ENCODE measurements around the gene NPLOC4.
A peak's percentile ranks its signal among the peaks of the same experiment; 100 is the strongest.
"Not testable (repeated sequence)": the region's sequence is repeated elsewhere in the genome, so short reads cannot be mapped to it uniquely, and the experiment has no call there.

Gene NPLOC4

GRCh38 chr17:81636505-81637288 lies at the start of gene NPLOC4, which contains the start of gene TSPAN10:
Gene NPLOC4, minus strand, starts transcription at chr17:81637112. Its CDS starts 182 bp downstream, at chr17:81636930.
Gene TSPAN10, plus strand, starts transcription at chr17:81637196. Its CDS starts 5,217 bp downstream, at chr17:81642413.
- peak; percentile 92 for DNase-seq (ENCODE audit: low spot score)

GRCh38 chr17:81686614-81687013 lies 49.7 kb upstream of the NPLOC4 start:
- DNase-seq (ENCODE audit: low spot score), result no peak

- DNase-seq (ENCODE audit: low spot score), result no peak
Observed at GRCh38 chr17:81685108-81685507, 48.2 kb upstream of the NPLOC4 start.

- DNase-seq (ENCODE audit: low spot score), result no peak
Observed at GRCh38 chr17:81684442-81684911, 47.6 kb upstream of the NPLOC4 start.

- DNase-seq (ENCODE audit: low spot score), result peak; percentile 100
Observed at GRCh38 chr17:81683584-81684441, 46.9 kb upstream of the NPLOC4 start, which contains the start of the genes ARL16 and HGS. Gene ARL16, minus strand, starts transcription at chr17:81683797. Its CDS starts 44 bp downstream, at chr17:81683753. Gene HGS, plus strand, starts transcription at chr17:81684011. Its CDS starts 56 bp downstream, at chr17:81684067.

GRCh38 chr17:81683208-81683583 lies 46.3 kb upstream of the NPLOC4 start:
- no peak for DNase-seq (ENCODE audit: low spot score)

GRCh38 chr17:81682565-81683207 lies 45.8 kb upstream of the NPLOC4 start:
- no peak for DNase-seq (ENCODE audit: low spot score)

GRCh38 chr17:81681672-81682071 lies 44.8 kb upstream of the NPLOC4 start:
- no peak for DNase-seq (ENCODE audit: low spot score)

- DNase-seq (ENCODE audit: low spot score), result no peak
Observed at GRCh38 chr17:81680150-81680549, 43.2 kb upstream of the NPLOC4 start.

- no peak for DNase-seq (ENCODE audit: low spot score)
Observed at GRCh38 chr17:81676906-81677305, 40.0 kb upstream of the NPLOC4 start.

GRCh38 chr17:81675515-81676221 lies 38.8 kb upstream of the NPLOC4 start:
- DNase-seq (ENCODE audit: low spot score), result not testable (repeated sequence)

GRCh38 chr17:81673561-81674258 lies 36.8 kb upstream of the NPLOC4 start:
- no peak for DNase-seq (ENCODE audit: low spot score)

- DNase-seq (ENCODE audit: low spot score), result no peak
Observed at GRCh38 chr17:81672954-81673353, 36.0 kb upstream of the NPLOC4 start.

- no peak for DNase-seq (ENCODE audit: low spot score)
Observed at GRCh38 chr17:81672504-81672903, 35.6 kb upstream of the NPLOC4 start.

GRCh38 chr17:81667754-81668153 lies 30.8 kb upstream of the NPLOC4 start:
- DNase-seq (ENCODE audit: low spot score), result no peak

GRCh38 chr17:81666342-81667191 lies 29.7 kb upstream of the NPLOC4 start, which contains the start of the genes CCDC137 and OXLD1:
Gene CCDC137, plus strand, starts transcription at chr17:81666737. Its CDS starts 30 bp downstream, at chr17:81666767.
Gene OXLD1, minus strand, starts transcription at chr17:81666605. Its CDS starts 28 bp downstream, at chr17:81666577.
- DNase-seq (ENCODE audit: low spot score), result peak; percentile 95

GRCh38 chr17:81666092-81666341 lies 29.1 kb upstream of the NPLOC4 start:
- DNase-seq (ENCODE audit: low spot score), result no peak

GRCh38 chr17:81665205-81666091 lies 28.5 kb upstream of the NPLOC4 start:
- no peak for DNase-seq (ENCODE audit: low spot score)

- DNase-seq (ENCODE audit: low spot score), result no peak
Observed at GRCh38 chr17:81664051-81664470, 27.1 kb upstream of the NPLOC4 start.

All from germinal center (tissue), 1 donor.